PC-9 (cell line): Measurements from ENCODE around the gene CCL19.

Experiments
- EZH2 ChIP-seq: fragments of 200-600 bp; sonication (generic); IDR thresholded peaks from 2 replicates; pipeline ENCODE4 v1.8.0; 2017; ENCODE audit warnings: antibody characterized with exemption, low read depth
- TF ChIP-seq, protein P1 (sequence below): fragments of 200-600 bp; sonication (generic); conservative IDR thresholded peaks from 2 replicates; pipeline ENCODE4 v1.6.1; 2017; ENCODE audit warnings: mixed run types, antibody characterized with exemption, mild to moderate bottlenecking, moderate library complexity

DNA sequence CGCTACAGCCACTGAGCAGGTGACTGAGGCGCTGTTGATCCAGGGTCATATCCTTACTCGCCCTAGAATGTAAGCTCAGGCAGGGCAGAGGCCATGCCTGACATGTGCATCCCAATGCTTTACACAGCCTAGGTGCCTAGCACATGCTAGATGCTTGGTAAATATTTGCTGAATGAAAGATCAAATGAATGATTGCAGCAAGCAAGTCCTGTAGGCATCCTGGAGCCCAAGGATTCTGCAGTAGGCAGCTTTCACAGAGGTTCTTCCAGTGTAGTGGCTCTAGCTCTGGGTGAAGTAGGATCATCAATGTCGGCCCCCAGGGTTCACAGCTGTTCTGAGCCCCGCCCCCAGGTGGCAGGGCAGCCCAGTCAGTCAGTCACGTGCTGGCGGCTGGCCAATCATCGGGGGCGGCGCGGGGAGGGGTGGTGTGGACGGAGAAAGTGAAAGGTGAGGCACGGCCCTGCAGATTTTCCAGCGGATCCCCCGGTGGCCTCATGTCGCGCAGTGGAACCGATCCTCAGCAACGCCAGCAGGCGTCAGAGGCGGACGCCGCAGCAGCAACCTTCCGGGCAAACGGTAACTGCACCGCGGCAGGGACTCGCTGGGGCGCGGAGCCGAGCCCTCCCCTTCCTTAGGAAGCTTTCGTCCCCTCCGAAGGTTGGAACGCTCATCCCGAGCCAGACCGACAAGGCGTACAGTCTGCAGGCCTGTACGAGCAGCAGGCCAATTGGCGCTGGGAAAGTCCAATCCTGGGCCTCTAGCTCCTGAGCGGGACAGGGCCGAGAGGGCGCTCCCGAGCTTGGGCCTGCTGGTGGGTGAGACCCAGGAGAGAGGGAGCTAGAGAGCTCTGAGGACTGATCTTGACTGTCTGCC is 44.6 kb downstream of the CCL19 start, which contains the start of gene GALT:
- TF ChIP-seq, protein P1, sequence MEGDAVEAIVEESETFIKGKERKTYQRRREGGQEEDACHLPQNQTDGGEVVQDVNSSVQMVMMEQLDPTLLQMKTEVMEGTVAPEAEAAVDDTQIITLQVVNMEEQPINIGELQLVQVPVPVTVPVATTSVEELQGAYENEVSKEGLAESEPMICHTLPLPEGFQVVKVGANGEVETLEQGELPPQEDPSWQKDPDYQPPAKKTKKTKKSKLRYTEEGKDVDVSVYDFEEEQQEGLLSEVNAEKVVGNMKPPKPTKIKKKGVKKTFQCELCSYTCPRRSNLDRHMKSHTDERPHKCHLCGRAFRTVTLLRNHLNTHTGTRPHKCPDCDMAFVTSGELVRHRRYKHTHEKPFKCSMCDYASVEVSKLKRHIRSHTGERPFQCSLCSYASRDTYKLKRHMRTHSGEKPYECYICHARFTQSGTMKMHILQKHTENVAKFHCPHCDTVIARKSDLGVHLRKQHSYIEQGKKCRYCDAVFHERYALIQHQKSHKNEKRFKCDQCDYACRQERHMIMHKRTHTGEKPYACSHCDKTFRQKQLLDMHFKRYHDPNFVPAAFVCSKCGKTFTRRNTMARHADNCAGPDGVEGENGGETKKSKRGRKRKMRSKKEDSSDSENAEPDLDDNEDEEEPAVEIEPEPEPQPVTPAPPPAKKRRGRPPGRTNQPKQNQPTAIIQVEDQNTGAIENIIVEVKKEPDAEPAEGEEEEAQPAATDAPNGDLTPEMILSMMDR: peak; percentile 34; the same call in 1 of the 2 replicates
- no peak for TF ChIP-seq EZH2
